GM19395 (cell line): ENCODE measurements around the gene DVL3.
"Not testable (repeated sequence)": the region's sequence is repeated elsewhere in the genome, so short reads cannot be mapped to it uniquely, and the experiment has no call there.

Source experiments
- ATAC-seq: cut with Tn5 transposase; IDR thresholded peaks from one replicate; pipeline ENCODE4 v1.9.1; 2021; ENCODE audit warnings: mild to moderate bottlenecking, moderate library complexity; ENCODE audit not compliant: unreplicated experiment

Gene DVL3

GRCh38 chr3:184155644-184156521 is 706 bp downstream of the DVL3 start:
- peak; percentile 58 for ATAC-seq

- ATAC-seq: no peak
Observed at GRCh38 chr3:184156522-184156955, 1.4 kb downstream of the DVL3 start.

DNA sequence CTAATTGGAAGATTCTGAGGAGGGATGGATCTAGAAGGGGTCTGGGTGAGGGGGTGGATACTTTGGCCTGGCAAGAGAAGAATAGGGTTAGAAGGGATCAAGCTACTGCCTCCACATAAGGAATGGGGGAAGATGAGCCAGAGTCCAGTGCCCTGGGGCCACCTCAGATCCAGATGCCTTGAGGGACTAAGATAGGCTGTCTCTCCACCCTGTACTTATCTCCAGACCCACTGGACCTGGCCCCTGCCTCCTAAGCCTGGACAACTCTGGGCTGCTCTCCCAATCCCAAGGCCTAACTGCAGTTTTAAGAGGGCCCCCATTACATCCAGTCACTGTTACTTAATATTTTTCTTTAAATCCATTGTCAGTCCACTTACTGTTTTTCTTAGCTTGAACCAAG is 2.0 kb downstream of the DVL3 start:
- ATAC-seq: no peak

DNA sequence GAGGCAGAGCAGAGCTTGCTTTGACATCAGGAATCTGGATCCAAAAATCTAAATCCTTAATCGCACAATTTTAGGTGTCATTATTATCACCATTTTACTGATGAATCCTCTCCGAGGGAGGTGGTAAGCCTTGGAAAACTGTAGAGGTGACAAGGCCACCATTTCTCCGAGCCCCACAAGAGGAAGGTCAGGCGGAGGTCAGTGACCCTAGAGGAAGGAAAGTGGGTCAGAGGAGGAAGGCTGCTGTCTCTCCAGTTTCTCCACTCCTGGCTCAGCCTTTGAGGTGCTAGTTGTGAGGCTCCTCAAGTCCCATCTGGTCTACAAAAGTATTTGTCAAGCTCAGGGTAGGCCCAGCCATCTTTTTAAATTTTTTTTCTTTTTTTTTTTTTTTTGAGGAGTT is 3.2 kb downstream of the DVL3 start:
- no peak for ATAC-seq

DNA sequence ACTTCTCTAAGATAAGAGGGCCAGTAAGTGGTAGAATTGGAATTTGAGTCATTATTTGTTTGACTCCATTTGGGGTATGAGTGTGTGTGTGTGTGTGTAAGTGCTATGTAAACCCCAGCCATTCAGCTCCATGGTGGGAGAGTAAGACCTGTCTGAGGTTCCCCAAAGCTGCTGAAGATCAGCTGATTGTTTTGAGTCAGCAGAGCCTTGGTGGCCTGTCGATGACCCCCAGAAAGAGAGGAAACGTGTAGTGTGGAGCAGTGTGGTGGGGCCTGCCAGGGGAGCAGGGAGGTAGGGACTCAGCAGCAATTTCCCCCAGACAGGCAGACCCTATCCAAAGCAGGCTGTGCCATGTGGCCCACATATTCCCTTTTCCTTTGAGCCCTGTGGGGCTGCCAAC is 5.3 kb downstream of the DVL3 start:
- no peak for ATAC-seq

GRCh38 chr3:184162571-184163070 is 7.4 kb downstream of the DVL3 start:
- ATAC-seq: not testable (repeated sequence)

DNA sequence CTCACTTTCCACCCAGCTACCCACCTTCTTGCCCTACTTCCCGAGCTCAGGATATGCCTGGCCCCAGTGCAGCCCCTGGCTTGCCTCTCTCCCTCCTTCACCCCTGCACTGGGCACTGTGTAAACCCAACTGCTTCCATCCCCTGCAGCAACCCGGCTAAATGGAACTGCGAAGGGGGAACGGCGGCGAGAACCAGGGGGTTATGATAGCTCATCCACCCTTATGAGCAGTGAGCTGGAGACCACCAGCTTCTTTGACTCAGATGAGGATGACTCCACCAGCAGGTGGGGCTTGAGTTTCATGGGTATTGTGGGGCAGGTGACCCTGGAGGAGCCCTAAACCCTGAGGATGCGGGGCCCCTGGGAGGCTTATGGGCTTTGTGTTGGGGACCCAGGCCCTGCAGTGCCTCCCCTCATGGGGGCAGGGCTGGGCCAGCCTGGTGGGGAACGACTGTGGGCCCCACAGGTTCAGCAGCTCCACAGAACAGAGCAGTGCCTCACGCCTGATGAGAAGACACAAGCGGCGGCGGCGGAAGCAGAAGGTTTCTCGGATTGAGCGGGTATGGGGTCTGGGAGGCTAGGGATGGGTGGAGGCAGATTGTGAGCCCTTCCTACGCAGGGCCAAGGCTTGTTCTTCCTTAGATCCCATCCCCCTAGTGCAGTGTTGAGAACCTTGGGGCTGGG is 9.6 kb downstream of the DVL3 start:
- no peak for ATAC-seq

DNA sequence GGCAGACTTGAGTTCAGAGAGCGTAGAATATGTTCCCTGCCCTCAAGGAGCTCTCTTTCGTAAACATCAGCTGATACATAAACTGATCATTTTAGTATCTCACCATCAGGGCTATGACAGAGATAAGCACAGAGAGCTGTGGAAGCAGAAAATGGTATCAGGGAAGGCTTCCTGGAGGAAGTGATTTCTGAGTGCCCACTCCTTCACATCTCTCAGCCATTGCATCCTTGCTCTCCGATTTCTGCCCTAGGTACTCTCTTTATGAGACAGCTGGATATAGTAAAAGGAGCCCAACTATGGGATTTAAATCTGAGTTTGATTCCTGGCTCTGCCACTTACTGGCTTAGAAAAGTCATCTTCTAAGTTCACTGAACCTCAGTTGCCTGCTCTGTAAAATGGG is 10.4 kb downstream of the DVL3 start:
- ATAC-seq: no peak

- no peak for ATAC-seq
Observed at GRCh38 chr3:184166671-184167070, 11.5 kb downstream of the DVL3 start.

DNA sequence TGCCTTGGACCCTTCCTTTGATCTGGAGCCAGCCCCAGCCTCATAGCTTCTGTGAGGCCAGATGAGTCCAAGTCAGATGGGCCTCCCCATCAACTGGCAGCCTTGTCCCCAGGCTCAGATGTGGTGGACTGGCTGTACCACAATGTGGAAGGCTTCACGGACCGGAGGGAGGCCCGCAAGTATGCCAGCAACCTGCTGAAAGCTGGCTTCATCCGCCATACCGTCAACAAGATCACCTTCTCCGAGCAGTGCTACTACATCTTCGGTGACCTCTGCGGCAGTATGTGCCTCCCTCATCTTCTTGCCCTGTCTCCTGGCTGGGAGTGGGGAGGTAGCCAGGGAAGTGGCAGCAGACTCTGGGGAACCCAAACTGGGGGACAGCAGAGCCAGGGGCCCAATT is 12.6 kb downstream of the DVL3 start:
- no peak for ATAC-seq

- no peak for ATAC-seq
Observed at GRCh38 chr3:184168363-184169120, 13.4 kb downstream of the DVL3 start.

DNA sequence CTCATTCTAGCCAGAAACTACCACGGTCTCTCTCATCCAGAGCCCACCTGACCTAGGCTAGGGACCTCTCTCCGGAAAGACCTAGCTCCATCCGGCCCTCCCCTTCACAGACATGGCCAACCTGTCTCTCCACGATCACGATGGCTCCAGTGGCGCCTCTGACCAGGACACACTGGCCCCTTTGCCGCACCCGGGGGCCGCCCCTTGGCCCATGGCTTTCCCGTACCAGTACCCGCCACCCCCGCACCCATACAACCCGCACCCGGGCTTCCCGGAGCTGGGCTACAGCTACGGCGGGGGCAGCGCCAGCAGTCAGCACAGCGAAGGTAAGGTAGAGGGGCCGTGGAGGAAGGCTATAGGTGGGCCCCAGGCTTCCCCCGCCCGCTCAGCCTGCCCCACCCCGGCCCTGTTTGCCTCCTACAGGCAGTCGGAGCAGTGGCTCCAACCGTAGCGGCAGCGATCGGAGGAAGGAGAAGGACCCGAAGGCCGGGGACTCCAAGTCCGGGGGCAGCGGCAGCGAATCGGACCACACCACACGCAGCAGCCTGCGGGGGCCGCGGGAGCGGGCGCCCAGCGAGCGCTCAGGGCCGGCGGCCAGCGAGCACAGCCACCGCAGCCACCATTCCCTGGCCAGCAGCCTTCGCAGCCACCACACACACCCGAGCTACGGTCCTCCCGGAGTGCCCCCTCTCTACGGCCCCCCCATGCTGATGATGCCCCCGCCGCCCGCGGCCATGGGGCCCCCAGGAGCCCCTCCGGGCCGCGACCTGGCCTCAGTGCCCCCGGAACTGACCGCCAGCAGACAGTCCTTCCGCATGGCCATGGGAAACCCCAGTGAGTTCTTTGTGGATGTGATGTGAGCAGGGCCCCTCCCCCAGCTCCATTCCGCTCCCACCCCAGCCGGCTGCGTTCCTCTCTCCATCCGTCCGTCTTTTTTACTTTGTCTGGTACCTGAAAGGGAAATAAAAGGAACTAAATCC is 15.0 kb downstream of the DVL3 start:
- no peak for ATAC-seq

DNA sequence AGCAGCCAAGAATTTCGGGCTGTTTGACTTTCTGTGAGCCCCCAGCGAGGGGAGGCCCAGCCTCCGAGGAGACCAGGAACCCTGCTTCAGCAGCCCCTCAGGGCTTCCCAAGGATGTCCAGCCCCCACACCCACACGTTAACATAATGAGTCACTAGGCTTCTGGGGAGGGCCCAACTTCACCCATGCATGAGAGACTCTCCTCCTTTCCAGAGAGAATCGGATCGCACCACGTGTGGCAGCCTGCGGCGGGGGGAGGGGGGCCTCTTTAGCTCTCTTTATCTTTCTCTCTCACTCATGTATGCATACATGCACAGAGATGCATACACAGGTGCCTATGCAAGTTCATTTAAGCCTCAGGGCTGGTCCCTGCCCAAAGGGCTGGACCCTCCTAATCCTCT is 16.4 kb downstream of the DVL3 start:
- no peak for ATAC-seq

GRCh38 chr3:184172681-184173373 is 17.6 kb downstream of the DVL3 start:
- no peak for ATAC-seq

GRCh38 chr3:184173374-184173722 is 18.2 kb downstream of the DVL3 start:
- ATAC-seq: no peak

DNA sequence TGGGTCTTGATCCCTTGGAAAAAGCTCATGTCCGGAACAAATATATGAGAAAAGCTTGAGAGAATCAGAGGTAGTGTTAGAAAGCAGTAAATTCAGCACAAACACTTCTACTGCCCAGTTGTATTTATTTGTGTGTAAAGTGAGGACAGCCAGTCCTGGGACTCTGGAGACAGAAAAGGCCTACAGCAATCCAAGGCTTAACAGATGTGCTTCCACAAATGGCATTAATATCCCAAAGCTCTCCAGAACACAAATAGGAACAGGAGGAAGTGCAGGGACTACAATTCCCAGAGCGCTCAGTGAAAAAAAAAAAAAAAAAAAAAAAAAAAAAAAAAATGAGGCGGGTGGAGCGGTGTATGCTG is 19.1 kb downstream of the DVL3 start:
- peak; percentile 20 for ATAC-seq

DNA sequence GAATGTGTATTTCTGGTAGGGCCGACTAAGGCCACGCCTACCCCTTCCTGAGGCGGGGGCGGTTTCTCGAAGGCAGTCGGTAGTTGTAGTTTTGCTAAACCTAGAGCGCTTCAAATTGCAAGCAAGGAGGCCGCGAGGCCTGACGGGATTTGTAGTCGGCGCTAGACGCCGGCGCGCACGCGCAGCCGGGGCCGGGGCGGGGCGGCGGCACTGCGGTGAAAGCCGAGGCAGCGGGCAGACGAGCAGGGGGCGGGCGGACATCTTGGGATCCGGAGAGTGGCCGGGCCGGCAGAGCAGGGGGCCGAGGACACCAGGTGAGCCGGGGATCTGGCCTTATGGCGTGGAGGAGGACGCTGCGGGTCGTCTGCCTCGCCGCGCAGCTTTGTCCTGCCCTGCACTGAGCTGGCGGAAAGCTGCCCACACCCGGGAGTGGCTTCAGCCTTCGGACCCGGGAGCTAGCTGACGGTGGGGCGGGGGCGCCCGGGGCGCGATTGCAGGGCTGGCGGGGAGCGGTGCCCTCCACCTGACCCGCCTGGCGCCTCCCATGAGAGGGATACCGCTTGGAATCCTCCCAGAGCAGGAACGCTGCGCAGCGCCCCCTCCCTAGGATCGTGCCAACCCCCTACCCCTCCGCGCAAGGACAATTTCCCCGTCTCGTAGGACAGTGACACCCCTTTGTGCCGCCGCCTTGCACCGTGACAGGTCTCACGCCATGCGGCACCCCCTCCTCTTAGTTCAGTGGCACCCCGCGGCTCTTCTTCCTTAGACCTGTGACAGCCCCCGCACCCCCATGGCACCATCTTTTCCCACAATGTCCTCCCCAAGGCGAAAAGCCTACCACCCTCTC is 19.7 kb downstream of the DVL3 start, which contains the start of gene AP2M1:
AP2M1 (plus strand) TSS at position 210 of the 847 bp plus-strand sequence. CDS start 2,139 bp downstream, outside the sequence.
- peak; percentile 98 for ATAC-seq

- no peak for ATAC-seq
Observed at GRCh38 chr3:184175506-184175905, 20.3 kb downstream of the DVL3 start.

DNA sequence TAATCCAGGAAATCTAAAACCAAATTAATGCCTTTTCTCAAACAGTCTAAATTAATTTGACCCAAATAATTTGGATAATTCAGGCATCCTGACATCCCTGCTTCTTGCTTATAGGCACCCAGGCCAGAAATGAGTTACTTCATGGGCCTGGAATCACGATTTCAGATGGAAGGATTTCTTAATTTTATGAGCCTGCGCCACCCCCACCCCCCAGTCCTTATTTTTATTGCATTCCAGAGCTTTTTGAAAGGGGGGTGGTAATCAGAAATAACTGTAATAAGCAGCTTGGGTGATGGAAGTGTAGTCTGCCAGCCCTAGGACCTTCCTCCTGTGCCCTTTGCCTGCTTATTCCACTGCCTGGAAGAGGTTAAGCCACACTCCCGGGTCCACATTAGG is 20.8 kb downstream of the DVL3 start:
- no peak for ATAC-seq
